ENCODE measurements around the gene GLIPR2. TPM values are rescaled to one million over a fixed set of nuclear protein-coding genes. Genes with fewer than 3 reads are reported as not detected.

Gene GLIPR2
- polyA plus RNA-seq, 1 experiment, result 26.3 TPM

DNA sequence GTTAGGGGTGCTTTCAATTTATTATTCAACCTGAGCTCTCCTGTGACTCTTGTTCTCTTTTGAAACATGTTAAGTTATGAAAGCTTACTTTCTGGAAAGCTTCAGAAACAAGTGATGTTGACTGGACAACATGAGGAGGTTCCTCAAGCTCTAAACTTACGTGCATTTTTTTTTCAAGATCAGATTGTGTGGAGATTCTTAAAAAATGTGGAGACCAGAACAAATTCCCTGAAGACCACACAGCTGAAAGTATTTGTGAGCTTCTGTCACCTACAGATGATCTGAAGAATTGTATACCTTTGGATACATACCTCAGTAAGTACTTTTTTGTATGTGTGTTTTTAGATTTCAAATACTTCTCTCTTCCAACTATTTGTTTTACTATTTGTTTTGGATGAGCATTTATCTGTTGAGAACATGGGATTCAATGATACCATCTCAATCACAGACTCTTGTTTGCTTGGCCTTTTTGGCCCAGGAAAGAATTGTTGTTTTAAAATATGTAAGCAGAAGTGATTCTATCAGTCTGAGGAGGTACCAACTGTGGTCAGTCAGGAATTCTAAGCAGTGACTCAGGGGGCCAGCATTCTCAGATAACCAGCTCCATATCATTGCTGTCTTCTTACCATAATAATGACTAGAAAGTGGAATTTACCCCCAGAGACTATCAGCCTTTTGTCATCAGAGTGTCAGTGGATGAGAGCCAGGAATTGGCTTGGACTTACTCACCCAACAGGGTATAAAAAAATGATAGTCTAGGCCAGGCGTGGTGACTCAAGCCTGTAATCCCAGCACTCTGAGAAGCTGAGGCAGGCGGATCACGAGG lies 34.4 kb upstream of the GLIPR2 start:
- Histone ChIP-seq H3K27me3 (ENCODE audit: control insufficient read depth, insufficient read depth, low read length) (no peaks in the 10 kb centered on the region), H3K4me3 (ENCODE audit: low read depth, low read length) (no peak overlapping the region), H3K36me3 (ENCODE audit: control insufficient read depth, insufficient read depth, low read length) (0 out of 2 replicates have a peak, but pooled peaks cover 1% of the 10 kb centered on the region)
- TF ChIP-seq CTCF (IDR thresholded peaks at IDR 0.05; ENCODE audit: insufficient read depth, low read depth, low read length), result no peak
- peak; percentile 92 for DNase-seq (ENCODE audit: low read depth)
- CTCF ChIA-PET, result interaction anchor here (0.6 to 5.0 kb wide), 25 partner anchors 9 to 226 kb away, joined by 3 to 32 read pairs (median 4); partner anchors contain the start of gene CCIN
- POLR2A ChIA-PET, result interaction anchor here (0.5 kb wide), 2 partner anchors 45 to 64 kb away, joined by 3 to 9 read pairs; no protein-coding TSS in a partner anchor

DNA sequence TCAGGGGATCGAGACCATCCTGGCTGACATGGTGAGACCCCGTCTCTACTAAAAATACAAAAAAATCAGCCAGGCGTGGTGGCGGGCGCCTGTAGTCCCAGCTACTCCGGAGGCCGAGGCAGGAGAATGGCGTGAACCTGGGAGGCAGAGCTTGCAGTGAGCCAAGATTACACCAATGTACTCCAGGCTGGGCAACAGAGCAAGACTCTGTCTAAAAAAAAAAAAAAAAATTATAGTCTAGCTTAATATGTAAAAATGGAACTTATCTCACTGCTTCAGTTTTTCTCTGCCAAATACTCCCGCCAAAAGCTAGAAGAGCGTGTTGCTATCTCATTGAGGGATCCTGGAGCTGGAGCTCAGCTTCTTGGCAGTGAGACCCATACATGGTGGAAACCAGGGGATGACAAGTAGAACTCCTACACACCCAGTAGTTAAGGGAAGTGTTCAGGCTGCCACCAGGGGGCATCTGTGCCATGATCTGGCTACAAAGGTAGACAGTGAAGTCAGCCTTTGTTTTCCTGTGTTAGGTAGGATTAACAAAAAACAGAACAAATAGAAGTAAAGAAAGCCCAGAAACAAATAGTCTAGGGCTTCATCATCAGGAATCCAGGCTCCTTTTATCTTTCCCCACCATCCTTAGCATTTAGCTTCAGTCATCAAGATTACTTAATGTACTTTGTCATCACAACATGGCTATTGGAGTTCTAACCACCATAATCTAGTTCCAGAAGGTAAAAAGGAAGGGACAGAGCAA lies 33.6 kb upstream of the GLIPR2 start:
- CTCF ChIA-PET, result interaction anchor here (0.6 to 5.0 kb wide), 27 partner anchors 8 to 917 kb away, joined by 3 to 32 read pairs (median 4); partner anchors contain the start of genes CCIN and GLIPR2
- H3K27me3 ChIP-seq (ENCODE audit: control insufficient read depth, insufficient read depth, low read length), result no peaks in the 10 kb centered on the region
- DNase-seq (ENCODE audit: low read depth), result no peak
- POLR2A ChIA-PET, result interaction anchor here (0.5 kb wide), 1 partner anchor 64 kb away, joined by 3 read pairs; no protein-coding TSS in a partner anchor
- no peak overlapping the region for H3K4me3 ChIP-seq (ENCODE audit: low read depth, low read length)
- peak; percentile 59 for TF ChIP-seq CTCF (IDR thresholded peaks at IDR 0.05; ENCODE audit: insufficient read depth, low read depth, low read length)
- 0 out of 2 replicates have a peak, but pooled peaks cover 1% of the 10 kb centered on the region for H3K36me3 ChIP-seq (ENCODE audit: control insufficient read depth, insufficient read depth, low read length)

DNA sequence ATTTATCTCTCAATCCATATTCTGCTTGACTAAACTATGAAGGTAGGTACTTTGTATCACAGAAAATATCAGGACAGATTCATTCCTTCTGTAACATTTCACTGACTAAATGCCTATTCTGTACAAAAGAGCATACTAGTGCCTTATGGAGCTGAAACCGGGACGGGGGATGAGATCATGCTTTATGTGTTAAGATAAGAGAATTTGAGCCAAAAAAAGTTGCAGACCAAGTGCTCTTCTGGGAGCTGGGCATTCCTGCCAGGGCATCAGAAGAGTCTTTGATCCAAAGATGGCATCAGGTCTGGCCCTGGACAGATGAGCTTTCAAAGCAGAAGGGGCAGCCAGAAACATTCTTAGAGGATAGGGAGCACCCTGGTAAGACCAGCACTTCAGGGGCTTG lies 27.5 kb upstream of the GLIPR2 start:
- ChIA-PET CTCF (interaction anchor here (1.9 kb wide), 1 partner anchor 57 kb away, joined by 9 read pairs; no protein-coding TSS in a partner anchor), POLR2A (no interaction called here)

GRCh38 chr9:36110434-36110833 lies 26.1 kb upstream of the GLIPR2 start:
- H3K36me3 ChIP-seq (ENCODE audit: control insufficient read depth, insufficient read depth, low read length), result peaks cover 11% of the 10 kb centered on the region; the same call in 1 of the 2 replicates
- POLR2A ChIA-PET, result no interaction called here
- CTCF ChIA-PET, result interaction anchor here (1.2 kb wide), 1 partner anchor 56 kb away, joined by 5 read pairs; no protein-coding TSS in a partner anchor

More for the DNA sequence above, 27.5 kb upstream of the GLIPR2 start:
- Histone ChIP-seq H3K36me3 (ENCODE audit: control insufficient read depth, insufficient read depth, low read length) (peaks cover 12% of the 10 kb centered on the region; the same call in 1 of the 2 replicates), H3K27me3 (ENCODE audit: control insufficient read depth, insufficient read depth, low read length) (no peaks in the 10 kb centered on the region), H3K4me3 (ENCODE audit: low read depth, low read length) (no peak overlapping the region)
- DNase-seq (ENCODE audit: low read depth), result no peak
- no peak for TF ChIP-seq CTCF (IDR thresholded peaks at IDR 0.05; ENCODE audit: insufficient read depth, low read depth, low read length)

More at GRCh38 chr9:36110434-36110833, 26.1 kb upstream of the GLIPR2 start:
- H3K27me3 ChIP-seq (ENCODE audit: control insufficient read depth, insufficient read depth, low read length), result no peaks in the 10 kb centered on the region
- TF ChIP-seq CTCF (IDR thresholded peaks at IDR 0.05; ENCODE audit: insufficient read depth, low read depth, low read length), result no peak
- no peak for DNase-seq (ENCODE audit: low read depth)
- no peak overlapping the region for H3K4me3 ChIP-seq (ENCODE audit: low read depth, low read length)

Measured in BJ (cell line).